Thyroid gland (tissue), 4 donors: ENCODE results near the gene TAX1BP3. TPM values are rescaled to one million over a fixed set of nuclear protein-coding genes. Genes with fewer than 3 reads are reported as not detected.

Source experiments
- DNase-seq, 2 donors: peaks; one replicate each; pipeline ENCODE4 v3.0.0-alpha.2; 2019
- H3K27ac ChIP-seq, 3 donors: fragments of 200-600 bp; sonication (generic); 1 replicate in 2 of 3; 2 replicates in 1 of 3; pipeline ENCODE4 v1.5.1; 2016 to 2019; ENCODE audit warnings: mild to moderate bottlenecking in 1 of 3, moderate library complexity in 1 of 3
- H3K27me3 ChIP-seq: fragments of 200-600 bp; sonication (generic); one replicate; pipeline ENCODE4 v1.5.1; 2019
- H3K36me3 ChIP-seq, 2 donors: fragments of 200-600 bp; sonication (generic); one replicate each; pipeline ENCODE4 v1.5.1; 2016 to 2019
- H3K4me1 ChIP-seq, 2 donors: fragments of 200-600 bp; sonication (generic); one replicate each; pipeline ENCODE4 v1.5.1; 2017 to 2019
- H3K4me3 ChIP-seq, 3 donors: fragments of 200-600 bp; sonication (generic); replicated peaks in 1 of 3; 1 replicate in 2 of 3; 2 replicates in 1 of 3; pipeline ENCODE4 v1.5.1; 2016; ENCODE audit warnings: mild to moderate bottlenecking in 1 of 3
- H3K9me3 ChIP-seq: fragments of 200-600 bp; sonication (generic); one replicate; pipeline ENCODE4 v1.5.1; 2017
- POLR2A ChIP-seq, 2 donors: fragments of 450-650 bp; IDR thresholded peaks; one replicate each; pipeline ENCODE4 v1.6.1; 2017; ENCODE audit warnings: antibody characterized with exemption in 2 of 2, mild to moderate bottlenecking in 2 of 2, moderate library complexity in 1 of 2
- WGBS, 2 donors: methylation state at CpG; one replicate each; pipeline ENCODE4 v1.1.5; 2017; 5-methylcytosine and 5-hydroxymethylcytosine counted together
- intact Hi-C: fragments of 100-400 bp; cut with DNase I; formaldehyde crosslinking; loops from one replicate; pipeline ENCODE4 v1.15.1; 2023
- total RNA-seq, 4 donors: library from RNA; depleted of rRNA; stranded (reverse); fragments of >200 nt; gene quantifications; one replicate each; pipeline ENCODE4 v1.2.3, GENCODE V29; 2016
- TF ChIP-seq, protein P1 (sequence below), 6 experiments: fragments of 200-600 bp in 3 of 6; fragments of 450-650 bp in 3 of 6; sonication (generic) in 3 of 6; IDR thresholded peaks; one replicate each; pipeline ENCODE4 v1.5.1; 2016 to 2019; ENCODE audit warnings: antibody characterized with exemption in 6 of 6, mild to moderate bottlenecking in 2 of 6, inconsistent platforms in 1 of 6, moderate library complexity in 1 of 6

TAX1BP3 gene
- total RNA-seq, 4 donors from 2014 or later, result 62.9 to 151 (median 120) TPM

DNA sequence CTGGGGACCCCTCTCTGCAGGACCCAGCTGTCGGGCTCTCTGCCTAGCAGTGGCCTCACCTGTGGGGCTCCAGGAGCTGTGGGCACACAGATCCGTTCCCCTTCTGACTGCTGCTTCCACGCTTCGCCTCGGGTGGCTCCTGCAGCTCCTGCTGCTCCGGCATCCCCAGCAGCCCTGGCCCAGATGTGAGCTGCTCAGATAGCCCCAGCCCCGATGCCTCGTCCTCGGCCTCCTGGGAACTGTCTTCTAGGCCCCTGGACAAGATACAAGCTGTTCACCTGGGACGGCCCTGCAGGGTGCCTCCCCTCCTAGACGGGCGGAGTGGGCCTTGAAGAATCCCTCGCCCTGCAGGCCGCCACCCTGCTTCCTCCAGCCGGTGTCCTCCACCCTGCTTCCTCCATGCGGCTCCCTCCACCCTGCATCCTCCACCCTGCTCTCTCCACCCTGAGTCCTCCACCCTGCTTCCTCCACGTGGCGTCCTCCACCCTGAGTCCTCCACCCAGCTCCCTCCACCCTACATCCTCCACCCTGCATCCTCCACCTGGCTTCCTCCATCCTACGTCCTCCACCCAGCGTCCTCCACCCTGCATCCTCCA is 11.3 kb upstream of the TAX1BP3 start:
- no peaks in the 10 kb centered on the region for H3K4me1 ChIP-seq
- H3K27ac ChIP-seq, result no peak overlapping the region
- H3K9me3 ChIP-seq, result no peaks in the 10 kb centered on the region
- TF ChIP-seq, protein P1, sequence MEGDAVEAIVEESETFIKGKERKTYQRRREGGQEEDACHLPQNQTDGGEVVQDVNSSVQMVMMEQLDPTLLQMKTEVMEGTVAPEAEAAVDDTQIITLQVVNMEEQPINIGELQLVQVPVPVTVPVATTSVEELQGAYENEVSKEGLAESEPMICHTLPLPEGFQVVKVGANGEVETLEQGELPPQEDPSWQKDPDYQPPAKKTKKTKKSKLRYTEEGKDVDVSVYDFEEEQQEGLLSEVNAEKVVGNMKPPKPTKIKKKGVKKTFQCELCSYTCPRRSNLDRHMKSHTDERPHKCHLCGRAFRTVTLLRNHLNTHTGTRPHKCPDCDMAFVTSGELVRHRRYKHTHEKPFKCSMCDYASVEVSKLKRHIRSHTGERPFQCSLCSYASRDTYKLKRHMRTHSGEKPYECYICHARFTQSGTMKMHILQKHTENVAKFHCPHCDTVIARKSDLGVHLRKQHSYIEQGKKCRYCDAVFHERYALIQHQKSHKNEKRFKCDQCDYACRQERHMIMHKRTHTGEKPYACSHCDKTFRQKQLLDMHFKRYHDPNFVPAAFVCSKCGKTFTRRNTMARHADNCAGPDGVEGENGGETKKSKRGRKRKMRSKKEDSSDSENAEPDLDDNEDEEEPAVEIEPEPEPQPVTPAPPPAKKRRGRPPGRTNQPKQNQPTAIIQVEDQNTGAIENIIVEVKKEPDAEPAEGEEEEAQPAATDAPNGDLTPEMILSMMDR (IDR thresholded peaks at IDR 0.05), result no peak
- no peak for TF ChIP-seq POLR2A (IDR thresholded peaks at IDR 0.05)
- WGBS, 2 donors, result 52 to 72% methylated on average over 19 to 20 of the region's 20 CpGs
- H3K4me3 ChIP-seq, result no peak overlapping the region
- no peaks in the 10 kb centered on the region for H3K36me3 ChIP-seq
- intact Hi-C loops, result no loop called here
- DNase-seq, result no peak
- no peaks in the 10 kb centered on the region for H3K27me3 ChIP-seq

DNA sequence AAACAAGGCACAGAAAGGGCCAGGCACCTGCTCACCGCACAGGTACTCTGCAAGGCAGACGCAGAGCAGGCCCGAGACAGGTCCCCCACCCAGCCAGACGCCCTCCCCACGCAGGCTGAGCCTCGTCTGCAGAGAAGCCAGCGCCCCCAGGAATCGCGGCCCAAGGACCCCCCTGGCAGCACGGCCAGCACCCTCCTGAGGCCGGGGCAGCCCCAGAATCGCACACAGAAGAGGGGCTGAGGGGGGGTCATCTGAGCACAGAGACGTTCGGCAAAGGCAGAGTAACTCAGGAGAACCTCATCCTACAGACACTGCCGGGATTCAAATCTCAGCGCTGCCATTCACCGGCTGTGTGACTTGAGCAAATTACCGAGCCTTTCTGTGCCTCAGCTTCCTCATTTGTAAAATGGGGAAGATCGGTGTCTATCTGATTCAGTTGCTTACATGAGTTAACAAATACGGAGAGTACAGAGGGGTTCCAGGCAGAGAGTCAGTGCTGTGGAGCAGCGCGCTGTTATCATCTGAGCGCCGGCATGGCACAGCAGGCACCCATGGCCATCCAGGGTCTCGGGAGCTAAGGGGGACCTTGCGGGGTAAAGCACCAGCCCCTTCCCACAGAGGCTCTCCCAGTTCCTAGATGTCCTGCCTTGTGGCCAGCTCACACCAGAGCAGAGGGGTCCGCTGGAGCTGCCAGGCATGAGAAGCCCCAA is 10.6 kb upstream of the TAX1BP3 start:
- no peak overlapping the region for H3K27ac ChIP-seq
- no peaks in the 10 kb centered on the region for H3K36me3 ChIP-seq
- no peaks in the 10 kb centered on the region for H3K9me3 ChIP-seq
- DNase-seq, result no peak
- H3K4me1 ChIP-seq, result no peaks in the 10 kb centered on the region
- WGBS, 2 donors, result 82 to 91% methylated on average over 19 of the region's 27 CpGs
- no peak overlapping the region for H3K4me3 ChIP-seq
- TF ChIP-seq POLR2A (IDR thresholded peaks at IDR 0.05), result no peak
- TF ChIP-seq, protein P1 (IDR thresholded peaks at IDR 0.05), result no peak
- no peaks in the 10 kb centered on the region for H3K27me3 ChIP-seq
- intact Hi-C loops, result no loop called here

DNA sequence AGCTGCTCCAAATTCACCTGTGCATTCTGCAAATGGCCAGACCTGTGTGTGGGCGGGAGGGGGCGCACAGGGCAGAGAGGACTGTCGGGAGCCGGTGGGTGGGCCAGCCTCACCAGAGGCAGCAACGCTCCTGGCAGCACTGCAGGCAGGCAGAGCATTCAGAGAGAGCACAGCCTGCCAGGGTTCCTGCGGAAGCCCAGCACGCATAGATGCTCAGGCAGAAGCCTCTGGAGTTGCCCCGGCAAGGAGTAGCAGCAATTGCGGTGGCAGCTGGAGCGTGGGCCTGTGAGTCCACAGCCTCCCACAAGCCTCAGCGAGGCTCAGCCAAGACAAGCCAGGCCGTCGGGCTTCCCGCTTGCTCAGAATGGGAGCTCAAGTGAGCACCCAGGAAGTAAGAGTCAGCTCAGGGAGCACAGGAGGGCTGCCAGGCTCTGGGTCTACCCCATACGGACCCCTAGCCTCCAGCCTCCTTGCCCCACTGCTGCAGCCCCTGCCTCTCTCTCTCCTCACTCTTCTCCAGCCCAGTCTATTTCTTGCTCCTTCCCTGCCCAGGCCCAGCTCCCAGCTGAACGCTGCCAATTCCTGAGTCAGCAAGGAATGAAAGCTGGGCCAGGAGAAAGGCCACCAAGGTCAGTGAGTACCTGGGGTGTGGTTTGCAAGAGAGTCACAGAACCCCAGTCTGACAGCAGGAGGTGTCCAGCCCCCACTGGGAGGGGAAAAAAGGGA is 9.9 kb upstream of the TAX1BP3 start:
- Histone ChIP-seq H3K4me3 (no peak overlapping the region), H3K27me3 (no peaks in the 10 kb centered on the region), H3K9me3 (no peaks in the 10 kb centered on the region), H3K4me1 (no peaks in the 10 kb centered on the region), H3K36me3 (no peaks in the 10 kb centered on the region), H3K27ac (no peak overlapping the region)
- WGBS, 2 donors, result 47 to 74% methylated on average over 2 to 10 of the region's 16 CpGs
- TF ChIP-seq, protein P1 (IDR thresholded peaks at IDR 0.05), result no peak
- no peak for TF ChIP-seq POLR2A (IDR thresholded peaks at IDR 0.05)
- intact Hi-C loops, result no loop called here
- no peak for DNase-seq

DNA sequence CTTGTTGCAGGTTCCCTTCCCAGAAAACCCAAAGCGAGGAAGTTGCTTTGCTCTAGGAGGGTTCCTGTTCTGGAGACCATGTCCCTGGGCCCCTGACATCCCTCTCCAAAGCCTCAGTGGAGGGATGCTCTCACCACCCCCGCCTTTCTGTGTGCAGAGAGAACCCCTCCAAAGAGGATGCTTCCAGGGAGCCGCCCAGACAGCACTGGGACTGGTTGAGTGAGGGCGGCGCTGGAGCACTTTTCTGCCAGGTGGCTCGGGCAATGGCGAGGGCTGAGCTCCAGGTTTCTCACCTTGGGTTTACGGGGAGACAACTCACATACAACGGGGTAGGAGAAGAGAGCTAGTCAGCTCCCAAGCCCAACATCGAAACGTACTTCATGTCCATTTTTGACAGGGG is 7.5 kb upstream of the TAX1BP3 start:
- 78 to 85% methylated on average over 10 to 11 of the region's 11 CpGs for WGBS, 2 donors
- TF ChIP-seq POLR2A (IDR thresholded peaks at IDR 0.05), result no peak
- TF ChIP-seq, protein P1 (IDR thresholded peaks at IDR 0.05), result no peak
- no peaks in the 10 kb centered on the region for H3K27me3 ChIP-seq
- no peak overlapping the region for H3K4me3 ChIP-seq
- no peaks in the 10 kb centered on the region for H3K4me1 ChIP-seq
- H3K36me3 ChIP-seq, result no peaks in the 10 kb centered on the region
- intact Hi-C loops, result no loop called here
- DNase-seq, result no peak
- no peaks in the 10 kb centered on the region for H3K9me3 ChIP-seq
- no peak overlapping the region for H3K27ac ChIP-seq

DNA sequence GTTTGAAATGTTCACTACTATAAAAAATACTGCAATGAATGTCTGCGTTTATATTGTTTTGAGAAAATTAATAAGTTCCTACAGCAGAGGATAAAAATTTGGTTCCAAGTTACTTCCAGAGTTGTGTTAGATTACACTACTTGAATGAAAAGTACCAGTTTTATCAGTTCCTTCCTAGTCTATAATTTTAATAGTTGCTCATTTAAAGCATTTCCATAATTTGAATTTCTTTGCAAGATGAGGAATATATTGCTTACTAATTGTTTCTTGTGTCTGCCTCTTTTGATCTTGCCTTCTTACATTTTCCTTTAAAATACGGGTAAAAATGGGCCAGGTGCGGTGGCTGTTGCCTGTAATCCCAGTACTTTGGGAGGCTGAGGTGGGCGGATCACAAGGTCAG is 4.2 kb upstream of the TAX1BP3 start:
- no peak for DNase-seq
- Histone ChIP-seq H3K36me3 (no peaks in the 10 kb centered on the region), H3K27me3 (no peaks in the 10 kb centered on the region), H3K4me3 (no peak overlapping the region), H3K27ac (no peak overlapping the region), H3K9me3 (no peaks in the 10 kb centered on the region), H3K4me1 (peaks cover 9 to 10% of the 10 kb centered on the region in 2 donors)
- intact Hi-C loops, result no loop called here
- 94 to 96% methylated on average over 4 of the region's 4 CpGs for WGBS, 2 donors
- TF ChIP-seq, protein P1 (IDR thresholded peaks at IDR 0.05), result no peak
- TF ChIP-seq POLR2A (IDR thresholded peaks at IDR 0.05), result no peak
